Measurements from ENCODE around the gene TRDMT1.

Gene TRDMT1

DNA sequence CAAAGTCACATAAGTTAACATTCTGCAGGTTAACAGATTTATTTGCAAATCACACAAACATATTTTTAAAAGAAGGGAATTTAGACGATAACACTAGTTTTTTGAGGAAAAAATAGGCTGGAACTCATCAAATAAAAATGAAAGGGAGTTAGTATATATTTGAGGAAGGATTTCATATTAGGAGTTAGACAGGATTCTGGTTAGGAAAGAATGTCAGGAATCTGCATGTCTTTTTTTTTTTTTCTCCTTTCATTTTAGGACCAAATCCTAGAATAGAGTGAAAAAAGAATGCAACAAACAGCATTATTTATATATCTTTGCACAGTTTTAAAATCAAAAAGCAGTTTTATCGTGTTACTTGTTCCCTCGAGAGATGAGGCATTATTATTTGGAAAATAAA is 8.9 kb upstream of the TRDMT1 start:
- DNase-seq (ENCODE audit: low read depth, low spot score): no peak

GRCh38 chr10:17209881-17210280 is 8.4 kb upstream of the TRDMT1 start:
- DNase-seq (ENCODE audit: low read depth, low spot score): no peak

DNA sequence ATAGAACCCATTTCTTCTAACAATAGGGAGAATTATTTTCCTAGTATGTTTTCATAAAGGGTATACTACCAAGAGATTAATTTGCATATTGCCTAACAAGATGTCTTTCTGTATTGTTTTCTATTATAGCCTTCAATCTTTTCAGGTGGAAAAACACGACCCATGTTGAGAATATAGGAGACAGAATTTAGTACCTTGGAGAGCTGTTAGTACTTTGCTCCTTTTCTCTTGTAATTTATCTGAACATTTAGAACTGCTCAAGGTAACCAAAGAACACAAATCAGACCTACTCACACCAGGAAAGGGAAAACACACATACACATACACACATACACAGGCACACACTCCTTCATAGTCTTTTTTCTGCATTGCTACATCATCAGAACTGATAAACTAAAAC is 7.8 kb upstream of the TRDMT1 start:
- no peak for DNase-seq (ENCODE audit: low read depth, low spot score)

GRCh38 chr10:17208476-17208875 is 7.0 kb upstream of the TRDMT1 start:
- DNase-seq (ENCODE audit: low read depth, low spot score): no peak

GRCh38 chr10:17206210-17206709 is 4.8 kb upstream of the TRDMT1 start:
- no peak for DNase-seq (ENCODE audit: low read depth, low spot score)

GRCh38 chr10:17203416-17203815 is 1.9 kb upstream of the TRDMT1 start:
- no peak for DNase-seq (ENCODE audit: low read depth, low spot score)

- DNase-seq (ENCODE audit: low read depth, low spot score): no peak
Observed at GRCh38 chr10:17202999-17203398, 1.5 kb upstream of the TRDMT1 start.

DNA sequence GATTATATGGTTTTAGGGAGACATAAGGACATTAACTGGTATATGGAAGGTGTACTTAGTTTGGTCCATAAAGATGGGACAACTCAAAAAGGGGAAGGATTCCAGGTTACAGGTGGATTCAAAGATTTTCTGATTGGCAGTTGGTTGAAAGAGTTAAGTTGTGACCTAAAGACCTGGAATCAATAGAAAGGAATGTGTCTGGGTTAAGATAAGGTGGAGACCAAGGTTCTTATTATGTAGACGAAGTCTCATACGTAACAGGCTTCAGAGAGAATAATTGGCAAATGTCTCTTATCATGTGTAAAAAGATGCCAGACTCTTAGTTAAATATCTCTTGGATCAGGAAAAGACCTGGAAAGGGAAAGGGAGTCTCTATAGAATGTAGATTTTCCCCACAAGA is 1.0 kb upstream of the TRDMT1 start:
- DNase-seq (ENCODE audit: low read depth, low spot score): no peak

DNA sequence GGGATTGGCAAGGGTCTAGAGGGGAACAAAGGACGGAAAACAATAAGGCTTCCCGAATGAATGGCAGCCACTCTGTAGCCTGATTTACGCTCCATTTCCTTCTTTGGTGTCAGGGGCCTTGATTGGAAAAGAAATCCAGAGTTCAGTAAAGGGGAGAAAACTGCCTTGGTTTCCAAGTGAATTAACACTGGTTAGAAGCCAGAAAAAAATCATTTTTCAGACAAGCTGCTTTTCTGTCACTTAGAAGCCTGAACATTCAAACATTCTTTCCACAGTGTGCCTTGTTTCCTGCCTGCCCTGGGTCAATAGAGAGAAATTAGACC is 283 bp upstream of the TRDMT1 start:
- DNase-seq (ENCODE audit: low read depth, low spot score): no peak

- no peak for DNase-seq (ENCODE audit: low read depth, low spot score)
Observed at GRCh38 chr10:17200001-17200911, 1.2 kb downstream of the TRDMT1 start.

DNA sequence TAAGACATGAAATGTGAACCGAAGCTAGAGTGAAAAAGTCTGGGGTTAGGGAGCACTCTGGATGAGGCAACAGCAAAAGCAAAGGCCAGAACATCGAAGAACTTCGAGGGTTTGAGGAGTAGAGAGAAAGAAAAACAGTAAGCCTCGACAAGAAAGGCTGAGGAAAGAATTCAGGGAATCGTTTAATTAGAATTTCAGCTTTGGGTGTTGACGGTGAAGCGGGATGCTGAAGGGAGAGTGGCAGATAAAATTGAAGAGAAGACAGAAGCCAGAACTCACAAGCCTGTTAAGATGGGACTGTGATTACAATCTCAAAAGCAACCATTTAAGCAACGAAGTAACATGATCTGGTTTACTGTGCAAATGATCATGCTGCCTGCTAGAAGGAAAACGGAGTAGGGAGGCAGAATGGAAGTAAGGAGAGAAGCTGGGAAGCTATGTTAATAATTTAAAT is 2.1 kb downstream of the TRDMT1 start:
- no peak for DNase-seq (ENCODE audit: low read depth, low spot score)

GRCh38 chr10:17196573-17196972 is 4.9 kb downstream of the TRDMT1 start:
- DNase-seq (ENCODE audit: low read depth, low spot score): no peak

- DNase-seq (ENCODE audit: low read depth, low spot score): no peak
Observed at GRCh38 chr10:17196045-17196444, 5.4 kb downstream of the TRDMT1 start.

DNA sequence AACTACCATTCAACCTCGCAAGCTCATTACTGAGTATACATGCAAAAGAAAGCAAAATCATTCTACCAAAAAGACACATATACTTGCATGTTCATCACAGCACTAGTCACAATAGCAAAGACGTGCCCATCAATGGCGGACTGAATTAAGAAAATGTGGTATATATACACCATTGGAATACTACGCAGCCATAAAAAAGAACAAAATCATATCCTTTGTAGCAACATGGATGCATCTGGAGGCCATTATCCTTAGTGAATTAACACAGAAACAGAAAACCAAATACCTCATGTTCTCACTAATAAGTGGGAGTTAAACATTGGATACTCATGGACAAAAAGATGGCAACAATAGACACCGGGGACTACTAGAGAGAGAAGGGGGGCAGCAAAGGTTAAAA is 6.4 kb downstream of the TRDMT1 start:
- DNase-seq (ENCODE audit: low read depth, low spot score): no peak

DNA sequence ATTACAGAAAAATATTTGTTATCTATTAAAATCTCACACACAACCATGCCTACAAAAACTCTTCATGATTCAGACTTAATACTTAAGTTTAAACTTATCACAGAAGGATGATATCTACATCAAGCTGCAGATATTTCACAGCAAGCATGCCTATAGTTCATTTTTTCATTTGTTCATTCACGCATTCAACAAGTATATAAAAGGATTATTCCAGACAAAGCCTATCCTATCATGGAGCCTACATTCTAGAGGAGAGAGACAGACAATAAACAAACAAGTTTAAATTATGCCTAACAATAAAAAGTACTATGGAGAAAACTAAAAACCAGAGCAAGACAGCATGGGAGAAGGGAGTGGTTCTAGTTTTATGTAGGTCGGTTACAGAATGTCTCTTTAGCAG is 10.9 kb downstream of the TRDMT1 start:
- DNase-seq (ENCODE audit: low read depth, low spot score): no peak

DNA sequence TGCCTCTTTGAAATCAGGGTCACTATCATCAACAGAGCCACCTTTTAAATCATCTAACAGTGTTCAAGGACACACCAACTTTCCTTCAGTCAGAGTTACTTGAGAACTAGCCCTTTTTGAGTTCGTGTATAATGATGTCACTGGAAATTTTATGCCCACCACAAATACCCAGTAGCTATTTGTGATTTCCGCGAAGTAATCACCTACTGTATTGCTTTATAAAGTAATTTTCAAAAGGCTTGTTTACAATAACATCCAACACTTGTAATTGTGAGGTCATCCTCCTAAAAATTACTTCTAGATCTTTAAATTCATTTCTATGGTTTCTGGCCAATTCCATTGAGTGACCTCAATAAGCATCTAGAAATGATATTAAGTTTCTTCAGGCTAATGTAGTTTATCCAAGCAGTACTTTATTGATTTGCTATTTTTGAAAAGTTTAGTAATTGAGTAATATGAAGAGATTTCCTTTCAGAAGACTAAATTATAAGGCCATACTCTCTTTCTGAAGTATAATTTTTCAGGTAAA is 12.8 kb downstream of the TRDMT1 start:
- no peak for DNase-seq (ENCODE audit: low read depth, low spot score)

DNA sequence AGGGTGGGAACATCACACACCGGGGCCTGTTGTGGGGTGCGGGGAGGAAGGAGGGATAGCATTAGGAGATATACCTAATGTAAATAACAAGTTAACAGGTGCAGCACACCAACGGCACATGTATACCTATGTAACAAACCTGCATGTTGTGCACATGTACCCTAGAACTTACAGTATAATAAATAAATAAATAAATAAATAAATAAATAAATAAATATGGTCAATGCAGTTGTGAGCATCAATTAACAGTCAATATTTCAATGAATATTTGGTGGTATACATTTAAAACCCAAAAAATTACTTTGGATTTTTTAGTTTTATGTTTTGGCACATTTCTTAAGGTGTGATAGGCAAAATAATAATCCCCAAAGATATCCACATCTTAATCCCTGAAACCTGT is 15.6 kb downstream of the TRDMT1 start:
- DNase-seq (ENCODE audit: low read depth, low spot score): no peak

GRCh38 chr10:17183110-17183509 is 18.4 kb downstream of the TRDMT1 start:
- no peak for DNase-seq (ENCODE audit: low read depth, low spot score)

DNA sequence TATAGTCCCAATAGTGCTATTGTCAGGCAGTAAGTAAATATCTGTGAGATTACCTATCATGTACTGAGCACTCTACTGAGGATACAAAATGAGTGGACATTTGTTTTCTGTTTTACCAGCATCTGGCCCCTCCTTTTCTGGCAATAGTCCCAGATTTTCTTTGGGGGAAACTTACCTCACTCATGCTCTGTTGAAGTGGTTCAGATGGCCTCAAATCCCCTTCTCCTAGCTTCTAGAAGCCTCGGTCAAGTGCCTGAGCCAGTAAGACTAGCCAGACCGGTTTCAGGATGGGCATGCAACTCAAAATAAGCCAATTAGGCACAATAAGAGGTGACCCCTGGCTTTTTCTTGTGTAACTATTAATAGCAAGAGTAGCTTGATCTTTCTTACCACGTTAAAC is 19.7 kb downstream of the TRDMT1 start:
- no peak for DNase-seq (ENCODE audit: low read depth, low spot score)

DNA sequence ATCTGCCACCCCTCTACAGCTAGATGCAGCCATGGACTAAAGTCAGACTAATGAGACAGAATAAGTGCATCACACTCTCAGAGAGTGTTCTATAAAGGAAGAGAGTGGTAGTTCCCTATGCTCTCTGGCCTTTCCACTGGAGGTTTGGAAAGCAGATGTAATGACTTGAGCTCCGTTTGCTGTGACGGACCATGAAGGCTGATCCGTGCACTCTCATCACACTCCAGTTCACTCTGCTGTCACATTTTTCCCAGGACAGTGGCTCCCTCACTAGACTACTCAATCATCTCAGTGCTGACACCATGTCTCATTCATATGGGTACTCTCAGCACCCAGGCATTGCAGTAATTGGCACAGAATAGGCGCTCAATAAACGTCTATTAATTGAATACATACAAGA is 20.4 kb downstream of the TRDMT1 start:
- no peak for DNase-seq (ENCODE audit: low read depth, low spot score)

DNA sequence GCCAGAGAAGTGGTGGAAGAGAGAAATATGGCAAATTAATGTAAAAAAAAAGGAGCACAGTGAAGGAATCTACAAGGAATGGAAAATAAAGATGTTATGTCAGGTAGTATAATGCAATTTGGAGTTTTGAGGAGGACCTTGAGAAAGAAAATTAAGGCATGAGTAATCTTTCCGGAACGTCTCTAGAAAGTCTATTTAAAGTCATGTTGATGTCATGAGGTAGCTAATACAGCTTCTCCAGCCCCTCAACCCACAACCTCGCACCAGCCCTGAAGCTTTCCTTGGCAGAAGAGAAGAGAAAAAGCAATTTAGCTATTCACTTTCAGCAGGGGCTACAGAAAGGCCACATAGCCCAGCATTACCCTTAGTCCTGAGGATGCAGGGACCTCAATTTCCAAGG is 22.5 kb downstream of the TRDMT1 start:
- no peak for DNase-seq (ENCODE audit: low read depth, low spot score)

GRCh38 chr10:17178006-17178405 is 23.5 kb downstream of the TRDMT1 start:
- DNase-seq (ENCODE audit: low read depth, low spot score): no peak

DNA sequence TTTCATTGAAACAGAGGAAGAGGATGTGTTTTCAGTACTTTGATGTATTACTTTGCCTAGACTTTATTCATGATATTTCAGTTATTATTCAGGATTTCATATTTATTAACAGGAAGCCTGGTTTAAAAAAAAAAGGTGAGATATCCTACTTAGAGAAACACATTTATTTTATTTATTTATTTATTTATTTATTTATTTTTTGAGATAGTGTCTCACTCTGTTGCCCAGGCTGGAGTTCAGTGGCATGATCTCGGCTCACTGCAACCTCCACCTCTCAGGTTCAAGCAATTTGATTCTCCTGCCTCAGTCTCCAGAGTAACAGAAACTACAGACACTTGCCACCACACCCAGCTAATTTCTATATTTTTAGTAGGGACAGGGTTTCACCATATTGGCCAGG is 24.5 kb downstream of the TRDMT1 start:
- no peak for DNase-seq (ENCODE audit: low read depth, low spot score)

Data from brain pericyte (primary cell).